GM13976 (cell line): Measurements from ENCODE around the gene AFF2.

ENCODE experiments used
- DNase-seq: peaks from one replicate; pipeline ENCODE4 v3.0.0; 2012; ENCODE audit warnings: low spot score
- in situ Hi-C: fragments of 300-500 bp; cut with MboI; formaldehyde crosslinking; loops from one replicate; pipeline ENCODE4 v1.12.0; 2022; ENCODE audit warnings: low sequenced_read_pairs, mixed read lengths, inconsistent platforms; ENCODE audit not compliant: unreplicated experiment
- TF ChIP-seq, protein P1 (sequence below): IDR thresholded peaks from 2 replicates; pipeline ENCODE4 v1.5.1; 2012; ENCODE audit warnings: borderline replicate concordance, mild to moderate bottlenecking; ENCODE audit not compliant: insufficient read depth; ENCODE audit errors: extremely low read depth, missing control alignments, control extremely low read depth

AFF2 gene

DNA sequence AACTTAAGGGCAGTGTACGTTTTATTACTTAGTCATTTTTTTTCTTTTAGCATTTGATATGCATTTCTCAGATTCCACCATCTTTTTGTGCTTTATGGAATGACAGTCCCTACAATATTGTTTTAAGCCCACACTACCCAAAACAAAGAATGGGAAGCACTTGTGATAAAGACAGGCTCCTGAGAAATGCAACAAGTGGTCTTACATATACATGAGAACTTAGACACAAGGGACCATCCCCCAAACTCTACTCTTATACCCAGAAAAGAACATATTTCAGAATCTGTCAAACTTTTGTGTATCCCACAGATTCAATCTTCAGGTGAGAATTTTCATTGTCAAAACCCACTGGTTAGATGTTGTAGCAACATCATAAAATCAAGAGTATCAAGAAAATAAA, 491.1 kb downstream of the AFF2 start:
- in situ Hi-C loops: no loop called here
- TF ChIP-seq, protein P1, sequence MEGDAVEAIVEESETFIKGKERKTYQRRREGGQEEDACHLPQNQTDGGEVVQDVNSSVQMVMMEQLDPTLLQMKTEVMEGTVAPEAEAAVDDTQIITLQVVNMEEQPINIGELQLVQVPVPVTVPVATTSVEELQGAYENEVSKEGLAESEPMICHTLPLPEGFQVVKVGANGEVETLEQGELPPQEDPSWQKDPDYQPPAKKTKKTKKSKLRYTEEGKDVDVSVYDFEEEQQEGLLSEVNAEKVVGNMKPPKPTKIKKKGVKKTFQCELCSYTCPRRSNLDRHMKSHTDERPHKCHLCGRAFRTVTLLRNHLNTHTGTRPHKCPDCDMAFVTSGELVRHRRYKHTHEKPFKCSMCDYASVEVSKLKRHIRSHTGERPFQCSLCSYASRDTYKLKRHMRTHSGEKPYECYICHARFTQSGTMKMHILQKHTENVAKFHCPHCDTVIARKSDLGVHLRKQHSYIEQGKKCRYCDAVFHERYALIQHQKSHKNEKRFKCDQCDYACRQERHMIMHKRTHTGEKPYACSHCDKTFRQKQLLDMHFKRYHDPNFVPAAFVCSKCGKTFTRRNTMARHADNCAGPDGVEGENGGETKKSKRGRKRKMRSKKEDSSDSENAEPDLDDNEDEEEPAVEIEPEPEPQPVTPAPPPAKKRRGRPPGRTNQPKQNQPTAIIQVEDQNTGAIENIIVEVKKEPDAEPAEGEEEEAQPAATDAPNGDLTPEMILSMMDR: no peak
- DNase-seq: no peak

DNA sequence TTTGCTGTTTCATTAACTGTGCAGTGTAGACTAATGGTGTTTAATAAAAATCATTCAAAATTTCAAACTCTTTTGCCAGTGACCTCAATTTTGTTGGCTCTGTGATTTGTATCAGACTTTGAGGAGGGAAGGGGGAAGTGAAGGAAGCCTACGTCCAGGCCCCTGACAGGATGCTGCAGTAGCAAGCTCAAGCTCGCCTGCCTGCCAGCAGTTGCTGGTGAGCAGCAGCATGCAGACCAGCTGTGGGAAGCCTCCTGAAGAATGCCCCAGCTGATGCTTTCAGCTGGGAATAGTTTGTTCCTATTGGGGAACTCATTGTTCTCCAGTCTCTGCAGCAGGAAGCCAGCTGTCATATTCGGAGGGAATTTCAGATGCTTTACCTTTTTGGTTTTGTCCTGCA, 495.2 kb downstream of the AFF2 start:
- TF ChIP-seq, protein P1: no peak
- DNase-seq: no peak
- in situ Hi-C loops: no loop called here

DNA sequence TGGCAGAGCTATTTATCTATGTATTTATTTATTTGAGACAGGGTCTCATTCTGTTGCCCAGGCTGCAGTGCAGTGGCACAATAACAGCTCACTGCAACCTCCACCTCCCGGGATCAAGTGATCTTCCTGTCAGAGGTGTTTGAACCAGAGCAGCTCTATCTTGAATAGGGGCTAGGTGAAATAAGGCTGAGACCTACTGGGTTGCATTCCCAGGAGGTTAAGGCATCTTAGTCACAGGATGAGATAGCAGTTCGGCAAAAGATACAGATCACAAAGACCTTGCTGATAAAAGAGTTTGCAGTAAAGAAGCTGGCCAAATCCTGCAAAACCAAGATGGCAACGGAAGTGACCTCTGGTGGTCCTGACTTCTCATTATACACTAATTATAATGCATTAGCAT, 501.9 kb downstream of the AFF2 start:
- TF ChIP-seq, protein P1: no peak
- DNase-seq: no peak
- in situ Hi-C loops: no loop called here

DNA sequence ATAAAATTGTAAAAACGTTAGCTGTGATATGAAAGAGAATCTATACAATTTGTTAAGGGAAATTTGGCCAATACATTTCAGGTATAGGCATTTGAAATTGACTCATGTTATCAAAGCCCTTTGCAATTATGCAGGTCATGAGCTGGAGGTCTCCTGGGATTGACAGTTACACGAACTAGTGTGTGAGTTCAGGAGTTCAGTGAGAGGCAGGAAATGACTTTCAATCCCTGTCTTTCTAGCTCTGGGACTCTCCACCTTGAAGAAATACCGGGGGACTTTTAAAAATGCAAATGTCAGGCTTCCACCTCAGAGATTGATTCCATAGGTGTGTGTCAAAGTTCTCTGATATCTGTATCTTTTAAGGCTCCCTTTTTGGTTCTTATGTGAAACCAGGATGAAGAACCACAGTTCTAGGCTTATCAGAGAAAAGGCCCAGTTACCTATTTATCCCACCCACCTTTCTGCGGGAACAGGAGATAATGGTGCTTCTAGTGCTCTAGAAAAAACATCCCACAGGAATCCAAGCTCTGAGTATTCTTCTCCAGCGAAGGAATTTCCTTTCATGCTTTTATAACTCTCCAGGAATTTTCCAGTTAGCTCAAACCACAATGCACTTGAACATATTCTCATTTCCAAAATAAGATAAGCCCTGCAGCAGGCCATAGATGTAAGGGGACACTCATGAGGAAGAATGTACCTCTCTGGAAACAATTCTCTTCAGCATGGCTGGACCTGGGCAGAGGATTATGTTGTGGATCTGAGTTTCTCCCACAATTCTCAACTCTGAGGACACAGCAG, 503.6 kb downstream of the AFF2 start:
- in situ Hi-C loops: no loop called here
- TF ChIP-seq, protein P1: no peak
- DNase-seq: no peak

DNA sequence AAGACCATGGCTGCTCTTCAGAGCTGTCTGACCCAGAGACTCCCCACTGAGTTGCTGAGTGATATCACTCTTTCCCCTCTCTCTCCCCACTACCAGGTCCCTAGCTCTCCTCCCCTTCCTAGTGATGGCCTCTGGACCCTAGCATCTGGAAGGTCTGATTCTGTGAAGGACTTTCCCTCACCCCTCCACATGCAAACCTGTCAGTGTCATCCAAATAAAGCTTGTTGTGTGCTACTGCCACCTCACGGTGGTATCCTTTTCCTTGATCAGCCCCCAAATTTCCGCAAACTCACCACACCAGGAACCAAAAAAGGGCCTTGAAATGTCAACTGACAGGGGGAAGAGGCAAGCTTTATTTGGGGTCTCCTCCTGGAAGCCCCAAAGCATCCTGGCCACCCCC, 504.5 kb downstream of the AFF2 start:
- TF ChIP-seq, protein P1: no peak
- no peak for DNase-seq
- in situ Hi-C loops: no loop called here

DNA sequence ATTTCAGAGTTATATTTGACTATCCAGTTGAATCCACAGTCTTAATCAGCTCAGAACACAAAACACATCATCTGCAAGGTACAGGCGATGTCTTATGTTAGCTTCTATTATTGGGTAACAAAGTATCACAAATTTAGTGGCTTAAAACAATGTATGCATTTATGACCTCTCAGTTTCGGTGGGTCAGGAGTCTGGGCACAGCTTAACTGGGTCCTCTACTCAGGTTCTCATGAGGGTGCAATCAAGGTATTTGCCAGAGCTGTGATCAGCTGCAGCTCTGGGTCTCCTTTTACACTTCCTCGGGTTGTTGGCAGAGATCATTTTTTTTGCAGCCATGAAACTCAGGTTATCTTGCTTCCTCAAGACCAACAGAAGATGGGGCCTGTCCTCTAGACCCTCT, 505.8 kb downstream of the AFF2 start:
- in situ Hi-C loops: no loop called here
- TF ChIP-seq, protein P1: no peak
- no peak for DNase-seq

DNA sequence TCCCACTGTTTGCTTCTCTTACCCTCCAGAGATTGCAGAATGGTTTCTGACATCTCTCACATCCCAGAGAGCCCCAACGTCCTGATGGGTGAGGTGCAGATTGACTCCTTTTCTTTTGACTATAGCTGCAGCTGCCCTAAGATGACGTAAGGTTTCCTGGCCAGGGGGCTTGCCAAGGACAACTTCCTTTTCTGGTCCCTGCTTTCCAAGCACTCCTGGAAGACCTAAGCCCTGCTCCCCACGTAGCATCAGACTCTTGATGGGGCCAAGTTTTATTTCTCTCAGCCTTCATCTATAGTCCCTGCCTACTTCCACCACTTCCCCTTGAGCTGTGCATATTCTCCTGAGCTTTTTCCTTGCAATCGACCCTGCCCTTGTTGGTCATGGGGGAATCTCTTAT, 507.0 kb downstream of the AFF2 start:
- TF ChIP-seq, protein P1: no peak
- no peak for DNase-seq
- in situ Hi-C loops: no loop called here
